D721Med (cell line): ENCODE results near the gene BEAN1.

Experiments
- DNase-seq: peaks from one replicate; pipeline ENCODE4 v3.0.0; 2011; ENCODE audit warnings: low spot score; ENCODE audit not compliant: insufficient read length
- FAIRE-seq: peaks from 2 replicates; lab custom pipeline; 2011; peaks lifted over from hg19 to GRCh38; lab: Jason Lieb, UNC
- CTCF ChIP-seq: IDR thresholded peaks from 2 replicates; pipeline ENCODE4 v1.5.1; 2012; ENCODE audit warnings: mild to moderate bottlenecking, control low read depth; ENCODE audit not compliant: insufficient read depth; ENCODE audit errors: missing control alignments

BEAN1 gene

GRCh38 chr16:66427036-66427860 is at the start of gene BEAN1:
Gene BEAN1 (plus strand): TSS chr16:66427295. CDS start chr16:66437677, 10,382 bp downstream.
- FAIRE-seq (no peak), DNase-seq (no peak)
- TF ChIP-seq CTCF: no peak

GRCh38 chr16:66377324-66377723 is 49.8 kb upstream of the BEAN1 start:
- FAIRE-seq: no peak
- no peak for DNase-seq
- no peak for TF ChIP-seq CTCF

GRCh38 chr16:66378741-66379570 is 48.1 kb upstream of the BEAN1 start:
- FAIRE-seq: no peak
- TF ChIP-seq CTCF: no peak
- DNase-seq: no peak

GRCh38 chr16:66379571-66379941 is 47.5 kb upstream of the BEAN1 start:
- DNase-seq (no peak), FAIRE-seq (no peak)
- TF ChIP-seq CTCF: no peak

GRCh38 chr16:66380421-66380820 is 46.7 kb upstream of the BEAN1 start:
- no peak for TF ChIP-seq CTCF
- FAIRE-seq: no peak
- DNase-seq: no peak

- TF ChIP-seq CTCF: no peak
- DNase-seq (no peak), FAIRE-seq (no peak)
These were observed 45.4 kb upstream of the BEAN1 start for GRCh38 chr16:66381585-66382170.
